ENCODE results near the gene LOXL3.

DNA sequence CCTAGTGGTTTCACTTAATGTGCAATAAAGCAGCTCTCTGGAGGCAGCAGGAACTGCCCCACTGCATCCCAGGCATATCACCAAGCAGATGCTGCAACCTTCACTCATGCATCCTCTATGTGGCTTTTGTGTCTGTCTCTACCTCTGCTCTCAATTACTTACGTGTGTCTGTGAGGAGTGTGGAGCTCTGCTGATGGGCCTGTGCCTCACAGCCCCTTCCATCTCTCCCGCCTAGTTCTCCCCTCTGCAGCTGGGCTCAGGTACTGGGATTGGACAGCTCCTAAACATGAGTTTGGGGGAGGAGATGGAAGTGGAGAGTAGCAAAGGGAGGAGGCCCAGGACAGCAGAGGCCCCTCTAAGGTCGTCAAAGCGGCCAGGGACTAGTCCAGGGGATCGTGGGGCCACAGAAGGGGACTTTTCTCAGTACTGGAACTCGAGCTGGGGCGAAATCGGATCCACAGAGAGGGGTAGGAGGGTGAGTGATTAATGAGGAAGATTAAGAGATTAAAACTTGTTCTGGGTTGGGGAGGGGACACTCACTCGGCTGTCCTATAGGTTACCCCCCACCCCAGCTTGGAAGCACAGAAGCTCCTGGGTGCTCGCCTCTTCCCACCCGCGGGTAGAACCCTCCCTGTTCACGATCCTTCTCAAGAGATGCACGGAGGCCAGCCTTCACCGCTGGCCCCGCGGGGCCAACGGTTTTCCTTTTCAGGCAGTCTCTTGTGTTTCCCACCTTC lies 52.2 kb downstream of the LOXL3 start:
- TF ChIP-seq ZNF274 (IDR thresholded peaks at IDR 0.05; ENCODE audit: borderline replicate concordance, extremely low read depth, low read length) (no peak), KDM5A (IDR thresholded peaks at IDR 0.05; ENCODE audit: low read length) (no peak), MAFK (IDR thresholded peaks at IDR 0.05; ENCODE audit: low read depth, low read length) (no peak)
- TF ChIP-seq, protein P1, sequence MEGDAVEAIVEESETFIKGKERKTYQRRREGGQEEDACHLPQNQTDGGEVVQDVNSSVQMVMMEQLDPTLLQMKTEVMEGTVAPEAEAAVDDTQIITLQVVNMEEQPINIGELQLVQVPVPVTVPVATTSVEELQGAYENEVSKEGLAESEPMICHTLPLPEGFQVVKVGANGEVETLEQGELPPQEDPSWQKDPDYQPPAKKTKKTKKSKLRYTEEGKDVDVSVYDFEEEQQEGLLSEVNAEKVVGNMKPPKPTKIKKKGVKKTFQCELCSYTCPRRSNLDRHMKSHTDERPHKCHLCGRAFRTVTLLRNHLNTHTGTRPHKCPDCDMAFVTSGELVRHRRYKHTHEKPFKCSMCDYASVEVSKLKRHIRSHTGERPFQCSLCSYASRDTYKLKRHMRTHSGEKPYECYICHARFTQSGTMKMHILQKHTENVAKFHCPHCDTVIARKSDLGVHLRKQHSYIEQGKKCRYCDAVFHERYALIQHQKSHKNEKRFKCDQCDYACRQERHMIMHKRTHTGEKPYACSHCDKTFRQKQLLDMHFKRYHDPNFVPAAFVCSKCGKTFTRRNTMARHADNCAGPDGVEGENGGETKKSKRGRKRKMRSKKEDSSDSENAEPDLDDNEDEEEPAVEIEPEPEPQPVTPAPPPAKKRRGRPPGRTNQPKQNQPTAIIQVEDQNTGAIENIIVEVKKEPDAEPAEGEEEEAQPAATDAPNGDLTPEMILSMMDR (IDR thresholded peaks at IDR 0.05; ENCODE audit: control extremely low read depth in 1 of 3, insufficient read depth in 1 of 3, low read depth in 1 of 3, low read length in 3 of 3), result no peak
